ENCODE measurements around the gene DACT3.

GRCh38 chr19:46644720-46645119 is 16.3 kb downstream of the DACT3 start:
- no peak for TF ChIP-seq CTCF (IDR thresholded peaks at IDR 0.05)
- no peak for TF ChIP-seq POLR2A (IDR thresholded peaks at IDR 0.05)

Measured in thyroid gland (tissue), 4 donors.